ENCODE data around the gene OSBPL5. TPM values are rescaled to one million over a fixed set of nuclear protein-coding genes. Genes with fewer than 3 reads are reported as not detected.

The OSBPL5 gene
- total and polyA plus RNA-seq, 2 of the 4 experiments (the other 2 are of a cell fraction): 14.9 to 22.3 TPM

DNA sequence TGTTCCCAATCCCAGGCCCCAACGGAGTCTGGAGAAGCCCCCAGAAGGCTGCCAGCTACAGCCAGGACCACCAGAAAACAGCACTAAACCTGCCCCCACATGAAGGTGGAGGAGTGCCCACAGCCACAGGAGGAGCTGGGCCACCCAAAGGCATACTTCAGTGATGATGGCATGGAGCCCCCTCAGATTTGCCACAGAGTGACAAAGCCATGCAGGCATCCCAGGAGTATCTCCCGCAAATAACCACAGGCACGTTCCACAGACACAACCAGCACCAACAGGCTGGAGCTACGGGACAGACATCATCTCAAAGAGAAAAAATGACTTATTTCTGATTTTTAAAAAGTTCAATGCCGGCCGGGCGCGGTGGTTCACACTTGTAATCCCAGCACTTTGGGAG lies 118.5 kb downstream of the OSBPL5 start:
- 80% methylated on average over 1 of the region's 8 CpGs; no CpG with 5 or more reads in 1 of the 2 experiments for WGBS, 2 experiments (ENCODE audit: extremely low coverage in 2 of 2, insufficient read length in 1 of 2)
- Histone ChIP-seq H4K5ac (ENCODE audit: low read depth, low read length) (no peak overlapping the region), H3K9me3 (ENCODE audit: control insufficient read depth, insufficient read depth, low read length) (no peaks in the 10 kb centered on the region), H3K9ac (ENCODE audit: low read depth, low read length) (no peak overlapping the region), H2BK20ac (ENCODE audit: low read depth, low read length) (no peak overlapping the region), H3K4me2 (ENCODE audit: low read depth, low read length) (no peak overlapping the region), H2BK5ac (ENCODE audit: low read depth, low read length, poor library complexity, severe bottlenecking) (no peak overlapping the region), H3K79me1 (ENCODE audit: low read depth in 1 of 2, low read length in 2 of 2) (peaks cover 23 to 94% of the 10 kb centered on the region in 2 experiments; a peak in 3 of 4 replicates), H3K18ac (ENCODE audit: low read depth, low read length) (no peak overlapping the region), H3K36me3 (ENCODE audit: control insufficient read depth, insufficient read depth, low read length) (peaks cover 28% of the 10 kb centered on the region), H4K91ac (ENCODE audit: insufficient read depth, low read depth, low read length) (no peak overlapping the region), H2AK9ac (replicated peaks; ENCODE audit: low read depth, low read length, poor library complexity) (no peak overlapping the region), H3K9me1 (ENCODE audit: insufficient read depth, low read length) (peaks cover 49% of the 10 kb centered on the region), H2BK120ac (ENCODE audit: low read depth, low read length) (no peak overlapping the region), H3K23ac (ENCODE audit: low read depth, low read length) (no peak overlapping the region), H4K8ac (ENCODE audit: low read depth in 2 of 2, low read length in 2 of 2) (no peak overlapping the region), H3K4ac (ENCODE audit: low read depth, low read length) (no peak overlapping the region), H2BK15ac (ENCODE audit: low read depth, low read length) (no peak overlapping the region), H3K27ac (ENCODE audit: insufficient read depth, low read length) (no peak overlapping the region), H3K4me3 (ENCODE audit: insufficient read depth, low read depth, low read length) (no peak overlapping the region), H4K20me1 (ENCODE audit: insufficient read depth, low read length) (peaks cover 98% of the 10 kb centered on the region), H3K14ac (replicated peaks; ENCODE audit: low read depth, low read length) (no peak overlapping the region), H2AFZ (replicated peaks; ENCODE audit: low read length, poor library complexity) (no peak overlapping the region), H3K27me3 (ENCODE audit: control insufficient read depth, insufficient read depth, low read length) (no peaks in the 10 kb centered on the region), H3K56ac (ENCODE audit: extremely low read depth, insufficient read depth, low read length) (no peak overlapping the region), H3K4me1 (ENCODE audit: control insufficient read depth, insufficient read depth, low read length) (peaks cover 23% of the 10 kb centered on the region), H2AK5ac (ENCODE audit: low read depth, low read length) (no peak overlapping the region)
- ATAC-seq (ENCODE audit: low read depth) (no peak), DNase-seq (no peak)
- intact Hi-C loops (cut with micrococcal nuclease): no loop called here
- ChIA-PET POLR2A (ENCODE audit: unreplicated experiment) (no interaction called here), CTCF (interaction anchor here (1.2 kb wide), 1 partner anchor 9 kb away, joined by 4 read pairs; no protein-coding TSS in a partner anchor)
- dilution Hi-C loops (cut with HindIII; ENCODE audit: low sequenced_read_pairs, unreplicated experiment): no loop called here
- no peak for TF ChIP-seq RAD21 (IDR thresholded peaks at IDR 0.05; ENCODE audit: low read length)
- no peak for TF ChIP-seq CEBPB (IDR thresholded peaks at IDR 0.05; ENCODE audit: low read depth, low read length)
- no peak for TF ChIP-seq NFE2L2 (IDR thresholded peaks at IDR 0.05; ENCODE audit: low read depth, low read length)
- no peak for TF ChIP-seq MXI1 (IDR thresholded peaks at IDR 0.05; ENCODE audit: borderline replicate concordance, low read depth, low read length)
- TF ChIP-seq, protein P1, sequence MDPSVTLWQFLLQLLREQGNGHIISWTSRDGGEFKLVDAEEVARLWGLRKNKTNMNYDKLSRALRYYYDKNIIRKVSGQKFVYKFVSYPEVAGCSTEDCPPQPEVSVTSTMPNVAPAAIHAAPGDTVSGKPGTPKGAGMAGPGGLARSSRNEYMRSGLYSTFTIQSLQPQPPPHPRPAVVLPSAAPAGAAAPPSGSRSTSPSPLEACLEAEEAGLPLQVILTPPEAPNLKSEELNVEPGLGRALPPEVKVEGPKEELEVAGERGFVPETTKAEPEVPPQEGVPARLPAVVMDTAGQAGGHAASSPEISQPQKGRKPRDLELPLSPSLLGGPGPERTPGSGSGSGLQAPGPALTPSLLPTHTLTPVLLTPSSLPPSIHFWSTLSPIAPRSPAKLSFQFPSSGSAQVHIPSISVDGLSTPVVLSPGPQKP (IDR thresholded peaks at IDR 0.05; ENCODE audit: borderline replicate concordance, low read depth, low read length): no peak
- TF ChIP-seq BHLHE40 (IDR thresholded peaks at IDR 0.05; ENCODE audit: low read depth, low read length): no peak
- TF ChIP-seq RFX5 (IDR thresholded peaks at IDR 0.05; ENCODE audit: low read depth, low read length): no peak
- TF ChIP-seq MAFK (IDR thresholded peaks at IDR 0.05; ENCODE audit: low read depth, low read length): no peak
- TF ChIP-seq, protein P2, sequence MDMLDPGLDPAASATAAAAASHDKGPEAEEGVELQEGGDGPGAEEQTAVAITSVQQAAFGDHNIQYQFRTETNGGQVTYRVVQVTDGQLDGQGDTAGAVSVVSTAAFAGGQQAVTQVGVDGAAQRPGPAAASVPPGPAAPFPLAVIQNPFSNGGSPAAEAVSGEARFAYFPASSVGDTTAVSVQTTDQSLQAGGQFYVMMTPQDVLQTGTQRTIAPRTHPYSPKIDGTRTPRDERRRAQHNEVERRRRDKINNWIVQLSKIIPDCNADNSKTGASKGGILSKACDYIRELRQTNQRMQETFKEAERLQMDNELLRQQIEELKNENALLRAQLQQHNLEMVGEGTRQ (IDR thresholded peaks at IDR 0.05; ENCODE audit: low read depth, low read length): no peak
- TF ChIP-seq FOS (IDR thresholded peaks at IDR 0.05; ENCODE audit: low read depth, low read length): no peak
- TF ChIP-seq SMC3 (IDR thresholded peaks at IDR 0.05; ENCODE audit: low read depth, low read length): no peak
- TF ChIP-seq, protein P3, sequence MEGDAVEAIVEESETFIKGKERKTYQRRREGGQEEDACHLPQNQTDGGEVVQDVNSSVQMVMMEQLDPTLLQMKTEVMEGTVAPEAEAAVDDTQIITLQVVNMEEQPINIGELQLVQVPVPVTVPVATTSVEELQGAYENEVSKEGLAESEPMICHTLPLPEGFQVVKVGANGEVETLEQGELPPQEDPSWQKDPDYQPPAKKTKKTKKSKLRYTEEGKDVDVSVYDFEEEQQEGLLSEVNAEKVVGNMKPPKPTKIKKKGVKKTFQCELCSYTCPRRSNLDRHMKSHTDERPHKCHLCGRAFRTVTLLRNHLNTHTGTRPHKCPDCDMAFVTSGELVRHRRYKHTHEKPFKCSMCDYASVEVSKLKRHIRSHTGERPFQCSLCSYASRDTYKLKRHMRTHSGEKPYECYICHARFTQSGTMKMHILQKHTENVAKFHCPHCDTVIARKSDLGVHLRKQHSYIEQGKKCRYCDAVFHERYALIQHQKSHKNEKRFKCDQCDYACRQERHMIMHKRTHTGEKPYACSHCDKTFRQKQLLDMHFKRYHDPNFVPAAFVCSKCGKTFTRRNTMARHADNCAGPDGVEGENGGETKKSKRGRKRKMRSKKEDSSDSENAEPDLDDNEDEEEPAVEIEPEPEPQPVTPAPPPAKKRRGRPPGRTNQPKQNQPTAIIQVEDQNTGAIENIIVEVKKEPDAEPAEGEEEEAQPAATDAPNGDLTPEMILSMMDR (conservative IDR thresholded peaks at IDR 0.05; ENCODE audit: low read depth, low read length): no peak
- TF ChIP-seq CHD1 (IDR thresholded peaks at IDR 0.05; ENCODE audit: low read depth, low read length): no peak
- no peak for TF ChIP-seq POLR2A (IDR thresholded peaks at IDR 0.05; ENCODE audit: low read depth, low read length)
- TF ChIP-seq MAZ (IDR thresholded peaks at IDR 0.05; ENCODE audit: borderline replicate concordance, low read depth, low read length): no peak
- TF ChIP-seq RCOR1 (IDR thresholded peaks at IDR 0.05; ENCODE audit: insufficient replicate concordance, low read length): no peak
- no TSS peak for BruUV-seq (replicated peaks)
- in situ Hi-C loops (cut with MboI; ENCODE audit: low sequenced_read_pairs): no loop called here

All from IMR-90 (cell line).